Stimulated activated CD4-positive, alpha-beta T cell treated with anti-CD3 and anti-CD28 coated beads, Interleukin-1b, Interleukin-23, amount 100 ng/mL, for 1 hour (primary cell): ENCODE data around the gene TNK1.

Source experiments
- DNase-seq, 2 donors: peaks; one replicate each; pipeline ENCODE4 v3.0.0-alpha.2; 2020; ENCODE audit warnings: low read depth in 2 of 2

TNK1 gene

DNA sequence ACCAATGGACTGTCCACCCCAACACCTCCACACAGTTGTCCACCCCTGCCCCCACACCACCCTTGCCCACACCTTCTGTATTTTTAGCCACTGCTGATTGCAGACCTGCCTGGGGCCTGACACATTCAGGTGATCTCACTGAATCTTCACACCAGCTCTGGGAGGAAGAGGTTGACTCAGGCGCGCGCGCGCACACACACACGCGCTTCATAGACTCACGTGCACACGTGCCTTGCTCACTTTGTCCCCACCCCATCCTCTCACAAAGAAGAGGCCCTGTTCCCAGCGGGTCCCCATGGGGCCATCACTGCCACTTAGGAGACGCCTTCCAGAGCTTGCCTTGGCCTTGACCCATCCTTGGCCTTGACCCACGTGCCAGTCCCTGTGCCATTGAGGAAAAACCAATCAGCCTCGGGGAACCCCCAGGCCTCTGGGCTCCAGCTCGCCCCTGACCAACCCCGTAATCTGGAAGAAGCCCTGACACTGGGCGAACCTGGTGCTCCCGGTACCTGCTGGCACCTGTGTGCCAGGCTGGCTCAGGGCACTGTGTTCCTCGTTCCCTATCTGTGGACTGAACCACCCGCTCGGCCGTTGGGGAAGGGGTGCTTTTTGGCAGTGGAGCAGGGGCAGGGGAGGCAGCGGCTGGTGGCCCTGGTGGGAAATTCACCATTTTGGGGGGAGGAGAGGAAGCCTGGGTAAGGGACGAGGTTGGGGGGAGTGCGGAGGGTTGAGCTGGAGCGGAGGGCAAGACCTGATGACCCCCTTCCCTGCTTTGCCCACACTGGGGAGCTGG, 29.9 kb downstream of the TNK1 start:
- DNase-seq, result no peak

DNA sequence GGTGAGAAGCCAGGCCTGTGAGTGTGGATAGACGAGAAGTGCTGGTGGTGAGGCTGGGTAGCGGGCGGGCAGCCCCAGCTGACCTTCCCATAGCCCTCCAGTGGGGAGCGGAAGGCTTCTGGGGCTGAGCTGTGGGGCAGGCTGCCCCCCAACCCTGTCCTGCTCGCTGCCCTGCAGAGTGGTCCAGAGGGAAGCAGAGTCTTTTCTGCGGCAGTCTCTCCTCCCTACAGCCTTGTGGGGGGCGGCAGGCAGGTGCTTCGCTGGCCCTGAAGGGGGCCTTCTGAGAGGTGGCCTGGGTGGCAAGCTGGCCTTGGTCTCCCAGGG, 30.5 kb downstream of the TNK1 start:
- no peak for DNase-seq

DNA sequence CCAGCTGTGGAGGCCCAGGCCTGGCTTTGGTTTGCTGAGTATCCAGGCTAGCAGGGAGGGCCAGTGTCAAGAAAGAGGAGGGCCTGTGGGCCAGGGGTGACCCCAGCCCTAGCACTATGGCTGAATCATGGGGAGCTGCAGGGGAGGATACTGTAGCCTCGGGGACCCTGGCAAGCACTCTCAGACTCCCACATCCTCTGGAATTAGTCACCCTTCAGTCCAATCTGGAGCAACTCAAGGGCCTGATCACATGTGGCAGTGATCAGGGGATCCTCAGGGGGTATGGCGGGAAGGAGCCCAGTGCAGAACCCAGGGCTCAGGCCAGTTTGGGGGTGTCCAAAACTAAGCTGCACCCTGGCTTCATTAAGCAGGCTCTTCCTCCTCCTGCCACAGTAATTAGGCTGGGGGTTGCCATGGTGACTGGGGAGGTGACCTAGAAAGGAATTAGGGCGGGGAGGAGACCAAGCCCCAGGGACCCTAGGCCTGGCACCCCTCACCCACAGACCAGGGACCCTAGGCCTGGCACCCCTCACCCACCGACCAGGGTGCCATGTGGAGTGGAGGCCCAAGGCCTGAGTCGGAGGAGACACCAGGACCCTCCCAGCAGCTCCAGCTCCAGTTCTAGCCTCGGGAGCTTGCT, 32.6 kb downstream of the TNK1 start:
- DNase-seq, result no peak

DNA sequence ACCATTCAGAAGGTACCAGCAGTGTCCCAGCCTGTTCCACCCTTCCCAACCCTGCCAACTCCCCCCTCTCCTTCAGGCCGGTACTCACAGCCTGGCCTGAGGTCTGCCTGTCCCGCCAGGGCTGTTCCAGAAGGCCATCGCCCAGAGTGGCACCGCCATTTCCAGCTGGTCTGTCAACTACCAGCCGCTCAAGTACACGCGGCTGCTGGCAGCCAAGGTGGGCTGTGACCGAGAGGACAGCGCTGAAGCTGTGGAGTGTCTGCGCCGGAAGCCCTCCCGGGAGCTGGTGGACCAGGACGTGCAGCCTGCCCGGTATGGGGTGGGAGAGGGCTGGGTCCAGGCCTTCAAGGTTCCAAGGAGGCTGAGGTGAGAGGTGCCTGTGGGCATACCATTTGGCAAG, 33.9 kb downstream of the TNK1 start:
- DNase-seq, result no peak

DNA sequence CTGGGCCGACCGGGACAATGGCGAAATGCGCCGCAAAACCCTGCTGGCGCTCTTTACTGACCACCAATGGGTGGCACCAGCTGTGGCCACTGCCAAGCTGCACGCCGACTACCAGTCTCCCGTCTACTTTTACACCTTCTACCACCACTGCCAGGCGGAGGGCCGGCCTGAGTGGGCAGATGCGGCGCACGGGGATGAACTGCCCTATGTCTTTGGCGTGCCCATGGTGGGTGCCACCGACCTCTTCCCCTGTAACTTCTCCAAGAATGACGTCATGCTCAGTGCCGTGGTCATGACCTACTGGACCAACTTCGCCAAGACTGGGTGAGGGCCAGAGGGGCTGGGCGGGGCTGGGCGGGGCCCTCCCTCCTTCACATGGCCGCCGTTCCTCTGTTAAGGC, 34.9 kb downstream of the TNK1 start:
- DNase-seq, result no peak

DNA sequence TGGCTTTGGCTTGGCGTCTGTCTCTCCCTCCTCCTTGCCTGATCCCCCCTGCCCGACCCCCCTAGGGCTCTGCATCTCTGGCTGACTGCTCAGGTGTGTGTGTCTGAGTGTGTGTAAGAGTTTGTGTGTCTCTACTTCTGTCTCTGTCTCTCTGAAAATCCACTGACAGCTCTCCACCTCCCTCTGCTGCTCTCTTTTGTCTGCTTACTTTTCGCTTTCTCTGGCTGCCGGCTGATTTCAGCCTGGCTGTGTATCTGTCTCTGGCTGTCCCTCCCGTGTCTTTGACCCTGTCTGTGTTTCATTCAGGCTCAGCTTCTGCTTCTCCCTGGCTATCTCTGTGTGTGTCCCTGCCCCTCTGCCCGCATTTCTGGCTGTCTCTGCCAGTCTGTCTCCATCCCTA, 35.4 kb downstream of the TNK1 start:
- no peak for DNase-seq

DNA sequence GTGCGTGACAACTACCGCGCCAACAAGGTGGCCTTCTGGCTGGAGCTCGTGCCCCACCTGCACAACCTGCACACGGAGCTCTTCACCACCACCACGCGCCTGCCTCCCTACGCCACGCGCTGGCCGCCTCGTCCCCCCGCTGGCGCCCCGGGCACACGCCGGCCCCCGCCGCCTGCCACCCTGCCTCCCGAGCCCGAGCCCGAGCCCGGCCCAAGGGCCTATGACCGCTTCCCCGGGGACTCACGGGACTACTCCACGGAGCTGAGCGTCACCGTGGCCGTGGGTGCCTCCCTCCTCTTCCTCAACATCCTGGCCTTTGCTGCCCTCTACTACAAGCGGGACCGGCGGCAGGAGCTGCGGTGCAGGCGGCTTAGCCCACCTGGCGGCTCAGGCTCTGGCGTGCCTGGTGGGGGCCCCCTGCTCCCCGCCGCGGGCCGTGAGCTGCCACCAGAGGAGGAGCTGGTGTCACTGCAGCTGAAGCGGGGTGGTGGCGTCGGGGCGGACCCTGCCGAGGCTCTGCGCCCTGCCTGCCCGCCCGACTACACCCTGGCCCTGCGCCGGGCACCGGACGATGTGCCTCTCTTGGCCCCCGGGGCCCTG, 36.3 kb downstream of the TNK1 start:
- no peak for DNase-seq

DNA sequence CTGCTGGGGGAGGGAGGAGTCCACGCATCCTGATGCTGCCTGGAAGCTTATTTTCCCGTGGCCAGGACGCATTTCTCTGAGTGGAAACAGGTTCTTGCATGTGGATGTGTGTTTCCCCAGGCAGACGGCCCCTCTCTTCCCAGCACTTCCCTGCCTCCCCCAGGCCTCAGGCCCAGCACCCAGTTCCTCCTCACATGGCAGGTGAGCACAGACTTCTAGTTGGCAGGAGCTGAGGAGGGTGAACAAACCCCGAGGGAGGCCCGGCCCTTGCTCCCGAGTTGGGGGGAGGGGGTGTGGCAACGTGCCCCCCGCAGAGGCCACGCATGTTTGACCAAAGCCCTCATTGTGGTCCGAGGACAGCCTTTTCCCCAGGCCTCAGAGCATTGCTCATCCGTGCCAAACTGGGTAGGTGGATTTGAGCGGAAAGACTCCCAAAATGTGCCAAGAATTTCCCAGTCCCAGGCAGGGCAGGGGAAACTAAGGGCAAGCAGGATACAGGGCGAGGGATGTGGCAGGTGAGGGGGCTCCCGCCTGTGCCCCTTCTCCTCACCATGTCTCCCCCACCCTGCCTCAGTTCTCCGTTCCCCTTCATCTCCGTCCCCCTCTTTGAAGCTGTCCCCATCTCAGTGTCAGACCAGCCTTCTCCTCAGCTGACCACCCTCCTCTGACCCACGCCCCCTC, 37.7 kb downstream of the TNK1 start:
- no peak for DNase-seq

DNA sequence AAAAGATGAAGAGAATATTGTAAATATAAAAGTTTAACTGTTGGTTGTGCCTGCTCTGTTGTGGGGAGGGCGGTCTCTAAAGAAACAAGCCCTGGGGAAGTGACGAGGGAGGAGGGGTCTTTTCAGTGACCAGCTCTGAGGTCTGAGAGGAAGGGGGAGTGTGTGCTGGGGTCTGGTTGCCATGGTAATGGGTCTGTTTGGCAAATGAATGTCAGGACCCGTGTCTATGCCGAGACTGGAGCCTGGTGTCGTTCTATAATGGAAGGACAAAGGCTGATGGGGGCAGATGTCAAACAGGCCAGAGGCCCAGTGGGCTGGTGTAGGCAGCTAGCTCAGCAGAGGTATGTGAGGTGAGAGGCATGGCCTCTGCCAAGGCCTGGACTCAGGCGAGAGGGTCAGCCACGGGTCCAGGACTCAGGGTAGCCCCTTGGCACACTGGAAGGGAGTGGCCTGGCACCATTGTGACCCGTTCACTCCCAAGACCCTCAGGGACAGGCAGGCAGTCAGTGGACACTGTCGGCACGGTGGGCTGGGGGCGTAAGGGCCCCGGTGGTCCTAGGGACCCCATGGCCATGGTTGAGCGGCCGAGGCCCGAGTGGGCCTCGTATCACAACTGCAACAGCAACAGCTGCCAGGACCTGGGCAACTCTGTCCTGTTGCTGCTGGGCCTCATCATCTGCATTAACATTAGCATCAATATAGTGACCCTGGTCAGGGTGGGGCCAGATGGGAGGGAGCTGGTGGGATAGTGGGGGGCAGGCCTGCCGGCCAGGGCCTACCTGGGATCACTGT, 39.1 kb downstream of the TNK1 start, which contains the start of gene SPEM1:
Gene SPEM1, plus strand, starts transcription at position 506 of the 792 bp plus-strand sequence. Its CDS starts 61 bp downstream, at position 567.
- DNase-seq, result no peak

DNA sequence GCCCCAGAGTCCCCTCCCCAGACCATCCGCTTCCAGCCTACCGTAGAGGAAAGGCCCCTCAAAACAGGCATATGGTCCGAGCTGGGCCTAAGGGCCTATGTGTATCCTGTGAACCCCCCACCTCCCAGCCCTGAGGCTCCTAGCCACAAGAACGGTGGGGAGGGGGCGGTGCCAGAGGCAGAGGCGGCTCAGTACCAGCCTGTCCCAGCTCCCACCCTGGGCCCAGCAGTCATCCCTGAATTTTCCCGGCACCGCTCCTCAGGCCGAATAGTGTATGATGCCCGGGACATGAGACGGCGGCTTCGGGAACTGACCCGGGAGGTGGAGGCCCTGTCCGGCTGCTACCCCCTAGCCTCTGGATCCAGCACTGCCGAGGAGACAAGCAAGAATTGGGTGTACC, 40.3 kb downstream of the TNK1 start:
- DNase-seq, result no peak

DNA sequence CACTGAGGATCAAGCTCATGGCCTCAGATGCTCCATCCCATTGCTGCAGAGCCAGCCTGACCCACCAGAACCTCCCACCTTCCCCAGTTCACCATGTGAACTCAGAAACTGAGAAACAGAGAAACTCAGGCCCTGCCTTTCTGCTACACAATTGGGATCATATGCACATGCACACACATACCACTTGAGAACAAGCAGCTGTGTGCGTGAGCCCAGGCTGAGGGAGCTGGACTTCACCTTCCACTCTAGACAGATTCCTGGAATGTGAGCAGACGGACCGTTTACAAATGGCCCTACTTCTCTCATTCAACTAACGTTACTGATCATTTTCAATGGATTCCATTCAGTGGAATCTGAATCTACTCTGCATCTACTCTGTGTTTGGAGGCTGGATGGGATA, 42.8 kb downstream of the TNK1 start:
- no peak for DNase-seq

DNA sequence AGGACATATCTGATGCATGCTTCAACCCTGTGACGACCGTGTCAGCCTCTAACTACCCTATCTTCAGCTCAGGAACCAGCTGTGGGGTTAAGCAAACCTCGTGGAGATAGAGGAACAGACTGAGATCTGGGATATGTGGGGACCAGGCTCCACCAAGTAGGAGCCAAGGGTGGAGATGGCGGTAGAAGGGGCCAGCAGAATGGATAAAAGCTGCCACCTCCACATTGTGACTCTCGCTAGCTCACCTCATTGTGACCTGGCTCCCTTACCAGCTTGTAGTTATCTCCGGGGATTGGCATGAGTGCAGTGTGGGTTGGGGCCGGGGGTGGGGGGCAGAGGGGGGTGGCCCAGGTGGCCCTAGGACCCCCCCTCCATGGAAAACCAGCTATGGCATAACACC, 44.4 kb downstream of the TNK1 start, which contains the start of gene SPEM2:
Gene SPEM2, plus strand, starts transcription at position 301 of the 400 bp plus-strand sequence. Its CDS starts 73 bp downstream, at position 374.
- no peak for DNase-seq

DNA sequence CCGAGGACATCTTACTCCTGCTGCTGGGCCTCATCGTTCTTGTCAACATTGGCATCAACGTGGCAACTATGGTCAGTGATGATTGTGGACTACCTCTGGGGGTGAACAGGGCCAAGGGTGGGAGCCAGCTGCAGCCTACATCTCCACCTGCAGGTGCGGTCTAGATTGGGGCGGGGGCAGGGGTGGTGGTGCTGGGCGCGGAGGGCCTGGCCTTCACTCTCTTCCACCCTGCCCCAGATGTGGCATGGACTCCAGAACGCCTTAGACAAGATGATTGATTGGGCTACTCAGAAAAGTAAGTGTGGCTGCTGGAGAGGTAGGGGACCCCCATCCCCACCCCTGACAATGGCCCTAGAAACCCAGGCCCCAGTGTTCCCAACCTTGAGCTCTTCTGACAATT, 44.9 kb downstream of the TNK1 start:
- DNase-seq, result no peak

DNA sequence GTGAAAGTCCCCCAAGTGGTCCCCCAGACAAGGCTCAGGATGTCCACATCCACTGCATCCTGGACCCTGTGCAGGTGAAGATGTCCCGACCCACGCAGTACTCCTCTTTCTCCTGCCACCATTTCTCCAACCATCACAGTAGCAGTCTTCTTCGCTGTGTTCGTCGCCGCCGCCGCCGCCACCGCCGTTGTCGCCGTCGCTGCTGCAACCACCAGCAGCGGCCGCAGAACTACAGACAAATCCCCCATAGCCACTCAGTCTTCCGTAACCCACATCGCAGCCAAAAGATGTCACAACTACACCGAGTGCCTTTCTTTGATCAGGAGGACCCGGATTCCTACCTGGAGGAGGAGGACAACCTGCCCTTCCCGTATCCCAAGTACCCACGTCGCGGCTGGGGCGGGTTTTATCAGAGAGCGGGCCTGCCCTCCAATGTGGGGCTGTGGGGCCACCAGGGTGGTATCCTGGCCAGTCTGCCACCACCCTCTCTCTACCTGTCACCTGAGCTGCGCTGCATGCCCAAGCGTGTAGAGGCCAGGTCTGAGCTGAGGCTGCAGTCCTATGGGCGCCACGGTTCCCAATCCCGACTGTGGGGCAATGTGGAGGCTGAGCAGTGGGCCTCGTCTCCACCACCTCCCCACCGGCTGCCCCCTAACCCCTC, 45.4 kb downstream of the TNK1 start:
- no peak for DNase-seq

DNA sequence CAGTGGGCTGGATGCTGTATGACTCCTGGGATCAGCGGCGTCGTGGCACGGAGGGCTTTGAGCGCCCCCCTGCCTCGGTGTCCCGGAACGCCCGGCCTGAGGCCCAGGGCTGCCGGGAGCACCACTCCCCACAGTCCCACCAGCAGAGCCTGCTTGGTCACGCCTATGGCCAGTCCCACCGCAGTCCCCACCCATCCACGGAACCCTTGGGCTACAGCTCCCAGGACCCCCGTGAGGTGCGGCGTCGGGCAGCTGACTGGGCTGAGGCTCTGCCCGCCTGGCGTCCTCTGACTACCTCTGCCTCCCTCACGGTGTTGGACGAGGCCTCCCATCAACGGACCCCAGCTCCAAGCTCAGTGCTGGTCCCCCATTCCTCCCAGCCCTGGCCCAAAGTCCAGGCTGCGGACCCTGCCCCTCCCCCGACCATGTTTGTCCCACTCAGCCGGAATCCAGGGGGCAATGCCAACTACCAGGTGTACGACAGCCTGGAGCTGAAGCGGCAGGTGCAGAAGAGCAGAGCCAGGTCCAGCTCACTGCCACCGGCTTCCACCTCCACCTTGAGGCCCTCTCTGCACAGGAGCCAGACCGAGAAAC, 46.1 kb downstream of the TNK1 start:
- no peak for DNase-seq

DNA sequence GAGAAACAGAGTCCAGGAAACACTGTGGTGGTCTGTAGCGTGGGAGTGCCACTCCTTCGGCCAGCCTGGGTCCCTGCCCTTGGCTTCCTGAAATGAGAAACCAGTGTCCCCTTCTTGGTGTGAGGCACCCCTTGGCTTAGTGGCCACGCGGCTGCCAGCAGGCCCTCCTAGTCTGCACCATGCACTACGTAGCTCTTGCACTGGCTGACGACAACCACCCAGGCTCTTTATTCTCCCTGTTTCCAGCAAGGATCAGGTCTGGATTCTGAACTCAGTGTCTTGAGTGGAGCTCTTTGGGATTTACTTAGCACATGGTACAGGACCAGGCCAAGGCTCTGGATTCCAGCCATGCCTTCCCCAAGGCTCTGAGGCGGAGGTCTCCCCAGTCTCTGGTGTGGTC, 46.7 kb downstream of the TNK1 start:
- no peak for DNase-seq

DNA sequence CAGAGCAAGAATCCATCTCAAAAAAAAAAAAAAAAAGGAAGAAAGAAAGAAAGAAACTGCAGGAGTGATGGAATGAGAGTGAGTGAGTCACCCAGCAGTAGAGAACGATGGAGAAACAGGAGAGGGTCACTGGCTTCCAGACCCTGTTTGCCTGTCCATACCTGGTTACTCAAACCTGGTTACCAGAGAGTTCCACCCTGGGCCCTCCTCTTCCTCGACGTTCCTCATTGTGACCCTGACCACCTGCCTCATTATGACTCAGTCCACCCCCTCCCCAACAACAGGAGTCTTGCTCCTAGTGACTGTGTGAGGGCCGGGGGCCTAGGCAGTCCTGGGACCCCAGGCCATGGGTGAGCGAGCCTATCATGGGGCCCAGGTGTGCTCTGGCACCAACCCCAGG, 47.7 kb downstream of the TNK1 start, which contains the start of gene SPEM3:
Gene SPEM3, plus strand, starts transcription at position 301 of the 400 bp plus-strand sequence. Its CDS starts 46 bp downstream, at position 347.
- no peak for DNase-seq

DNA sequence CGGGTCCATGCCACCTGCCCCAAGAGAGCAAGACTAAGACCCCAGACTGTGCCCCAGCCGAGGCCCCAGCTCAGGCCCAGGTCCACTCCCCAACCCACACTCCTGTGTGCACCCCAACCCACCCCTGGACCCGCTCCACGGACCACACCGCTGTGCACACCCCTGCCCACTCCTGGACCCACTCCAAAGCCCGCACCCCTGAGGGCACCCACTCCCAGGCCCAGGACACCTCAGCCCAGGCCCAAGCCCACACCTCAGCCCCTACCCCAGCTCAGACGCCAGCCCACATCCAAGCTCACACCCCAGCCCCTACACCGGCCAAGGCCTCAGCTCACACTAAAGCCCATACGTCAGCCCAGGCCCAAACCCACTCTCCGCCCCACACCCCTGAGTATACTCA, 48.8 kb downstream of the TNK1 start:
- DNase-seq, result no peak

DNA sequence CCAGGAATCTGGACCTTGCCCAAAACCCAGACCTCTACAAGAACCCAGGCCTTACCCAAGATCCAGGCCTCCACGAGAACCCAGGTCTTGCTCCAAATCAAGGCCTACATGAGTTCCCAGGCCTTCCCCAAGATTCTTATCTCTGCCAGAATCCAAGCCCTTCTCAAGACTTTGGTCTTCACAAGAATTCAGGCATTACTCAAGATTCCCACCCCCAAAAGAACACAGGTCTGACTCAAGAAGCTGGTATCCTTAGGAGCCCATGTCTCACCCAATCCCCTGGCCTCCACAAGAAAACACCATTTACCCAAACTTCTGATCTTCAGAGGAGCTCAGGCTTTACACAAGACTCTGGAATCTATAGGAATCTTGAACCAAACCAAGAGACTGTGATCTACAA, 50.3 kb downstream of the TNK1 start:
- DNase-seq, result no peak

DNA sequence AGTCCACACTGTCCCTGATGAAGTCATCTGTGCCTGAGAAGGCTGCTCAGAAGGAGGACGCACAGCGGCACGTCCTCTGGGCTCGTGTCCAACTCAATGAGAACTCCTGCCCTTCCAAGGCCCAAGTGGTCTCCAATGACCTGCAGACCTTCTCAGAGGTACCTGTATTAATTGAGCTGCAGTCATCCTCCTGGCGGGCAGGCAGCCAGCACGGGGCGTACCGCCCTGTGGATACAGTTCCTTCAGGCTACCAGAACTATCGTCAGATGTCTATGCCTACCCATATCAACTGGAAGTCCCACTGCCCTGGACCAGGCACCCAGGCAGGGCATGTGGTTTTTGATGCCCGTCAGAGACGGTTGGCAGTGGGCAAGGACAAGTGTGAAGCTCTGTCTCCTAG, 51.4 kb downstream of the TNK1 start:
- DNase-seq, result no peak
